ENCODE data around the gene SRGAP3.

The SRGAP3 gene

GRCh38 chr3:9254764-9255163 is 5.3 kb upstream of the SRGAP3 start:
- Histone ChIP-seq H3K9me3 (ENCODE audit: control insufficient read depth, insufficient read depth, low read depth, low read length) (no peaks in the 10 kb centered on the region; the same call in 1 of the 2 replicates), H3K36me3 (ENCODE audit: control insufficient read depth, insufficient read depth, low read length) (no peaks in the 10 kb centered on the region), H3K27ac (ENCODE audit: low read depth, low read length) (no peak overlapping the region), H3K4me3 (ENCODE audit: low read depth, low read length) (no peak overlapping the region), H3K9ac (ENCODE audit: low read length) (no peak overlapping the region), H3K4me1 (ENCODE audit: control insufficient read depth, insufficient read depth, low read length) (peaks cover 7% of the 10 kb centered on the region), H3K27me3 (ENCODE audit: control insufficient read depth, insufficient read depth, low read length) (no peaks in the 10 kb centered on the region)

GRCh38 chr3:9253327-9253726 is 3.9 kb upstream of the SRGAP3 start:
- H3K9ac ChIP-seq (ENCODE audit: low read length): no peak overlapping the region
- peaks cover 15% of the 10 kb centered on the region for H3K4me1 ChIP-seq (ENCODE audit: control insufficient read depth, insufficient read depth, low read length)
- H3K9me3 ChIP-seq (ENCODE audit: control insufficient read depth, insufficient read depth, low read depth, low read length): no peaks in the 10 kb centered on the region; the same call in 1 of the 2 replicates
- no peak overlapping the region for H3K4me3 ChIP-seq (ENCODE audit: low read depth, low read length)
- no peaks in the 10 kb centered on the region for H3K36me3 ChIP-seq (ENCODE audit: control insufficient read depth, insufficient read depth, low read length)
- 0 out of 2 replicates have a peak, but pooled peaks cover 5% of the 10 kb centered on the region for H3K27me3 ChIP-seq (ENCODE audit: control insufficient read depth, insufficient read depth, low read length)
- no peak overlapping the region for H3K27ac ChIP-seq (ENCODE audit: low read depth, low read length)

GRCh38 chr3:9251055-9251786 is 1.8 kb upstream of the SRGAP3 start:
- H3K36me3 ChIP-seq (ENCODE audit: control insufficient read depth, insufficient read depth, low read length): no peaks in the 10 kb centered on the region
- no peaks in the 10 kb centered on the region for H3K9me3 ChIP-seq (ENCODE audit: control insufficient read depth, insufficient read depth, low read depth, low read length)
- no peak overlapping the region for H3K4me3 ChIP-seq (ENCODE audit: low read depth, low read length)
- H3K27me3 ChIP-seq (ENCODE audit: control insufficient read depth, insufficient read depth, low read length): 0 out of 2 replicates have a peak, but pooled peaks cover 6% of the 10 kb centered on the region
- H3K4me1 ChIP-seq (ENCODE audit: control insufficient read depth, insufficient read depth, low read length): peaks cover 24% of the 10 kb centered on the region
- no peak overlapping the region for H3K9ac ChIP-seq (ENCODE audit: low read length)
- H3K27ac ChIP-seq (ENCODE audit: low read depth, low read length): no peak overlapping the region

- H3K4me3 ChIP-seq (ENCODE audit: low read depth, low read length): no peak overlapping the region
- no peak overlapping the region for H3K27ac ChIP-seq (ENCODE audit: low read depth, low read length)
- no peaks in the 10 kb centered on the region for H3K36me3 ChIP-seq (ENCODE audit: control insufficient read depth, insufficient read depth, low read length)
- H3K9me3 ChIP-seq (ENCODE audit: control insufficient read depth, insufficient read depth, low read depth, low read length): no peaks in the 10 kb centered on the region
- H3K4me1 ChIP-seq (ENCODE audit: control insufficient read depth, insufficient read depth, low read length): peaks cover 24% of the 10 kb centered on the region
- no peak overlapping the region for H3K9ac ChIP-seq (ENCODE audit: low read length)
- 0 out of 2 replicates have a peak, but pooled peaks cover 6% of the 10 kb centered on the region for H3K27me3 ChIP-seq (ENCODE audit: control insufficient read depth, insufficient read depth, low read length)
Observed at GRCh38 chr3:9250236-9250635, 790 bp upstream of the SRGAP3 start.

- H3K36me3 ChIP-seq (ENCODE audit: control insufficient read depth, insufficient read depth, low read length): no peaks in the 10 kb centered on the region
- H3K4me3 ChIP-seq (ENCODE audit: low read depth, low read length): peak overlapping the region; percentile 75
- H3K9ac ChIP-seq (ENCODE audit: low read length): no peak overlapping the region
- 0 out of 2 replicates have a peak, but pooled peaks cover 6% of the 10 kb centered on the region for H3K27me3 ChIP-seq (ENCODE audit: control insufficient read depth, insufficient read depth, low read length)
- peaks cover 24% of the 10 kb centered on the region for H3K4me1 ChIP-seq (ENCODE audit: control insufficient read depth, insufficient read depth, low read length)
- no peaks in the 10 kb centered on the region for H3K9me3 ChIP-seq (ENCODE audit: control insufficient read depth, insufficient read depth, low read depth, low read length)
- H3K27ac ChIP-seq (ENCODE audit: low read depth, low read length): no peak overlapping the region
Observed at GRCh38 chr3:9248522-9249271, 749 bp downstream of the SRGAP3 start.

GRCh38 chr3:9247941-9248521 is 1.4 kb downstream of the SRGAP3 start:
- H3K4me3 ChIP-seq (ENCODE audit: low read depth, low read length): peak overlapping the region; percentile 75
- H3K9ac ChIP-seq (ENCODE audit: low read length): no peak overlapping the region
- 0 out of 2 replicates have a peak, but pooled peaks cover 6% of the 10 kb centered on the region for H3K27me3 ChIP-seq (ENCODE audit: control insufficient read depth, insufficient read depth, low read length)
- H3K4me1 ChIP-seq (ENCODE audit: control insufficient read depth, insufficient read depth, low read length): peaks cover 24% of the 10 kb centered on the region
- no peaks in the 10 kb centered on the region for H3K9me3 ChIP-seq (ENCODE audit: control insufficient read depth, insufficient read depth, low read depth, low read length)
- no peak overlapping the region for H3K27ac ChIP-seq (ENCODE audit: low read depth, low read length)
- H3K36me3 ChIP-seq (ENCODE audit: control insufficient read depth, insufficient read depth, low read length): no peaks in the 10 kb centered on the region

- H3K36me3 ChIP-seq (ENCODE audit: control insufficient read depth, insufficient read depth, low read length): no peaks in the 10 kb centered on the region
- H3K9ac ChIP-seq (ENCODE audit: low read length): no peak overlapping the region
- H3K27me3 ChIP-seq (ENCODE audit: control insufficient read depth, insufficient read depth, low read length): 0 out of 2 replicates have a peak, but pooled peaks cover 6% of the 10 kb centered on the region
- no peaks in the 10 kb centered on the region for H3K9me3 ChIP-seq (ENCODE audit: control insufficient read depth, insufficient read depth, low read depth, low read length)
- H3K4me1 ChIP-seq (ENCODE audit: control insufficient read depth, insufficient read depth, low read length): peaks cover 24% of the 10 kb centered on the region
- H3K4me3 ChIP-seq (ENCODE audit: low read depth, low read length): peak overlapping the region; percentile 75
- H3K27ac ChIP-seq (ENCODE audit: low read depth, low read length): no peak overlapping the region
Observed at GRCh38 chr3:9247361-9247940, 2.0 kb downstream of the SRGAP3 start.

- no peak overlapping the region for H3K9ac ChIP-seq (ENCODE audit: low read length)
- H3K9me3 ChIP-seq (ENCODE audit: control insufficient read depth, insufficient read depth, low read depth, low read length): no peaks in the 10 kb centered on the region
- 0 out of 2 replicates have a peak, but pooled peaks cover 6% of the 10 kb centered on the region for H3K27me3 ChIP-seq (ENCODE audit: control insufficient read depth, insufficient read depth, low read length)
- H3K4me3 ChIP-seq (ENCODE audit: low read depth, low read length): no peak overlapping the region
- H3K36me3 ChIP-seq (ENCODE audit: control insufficient read depth, insufficient read depth, low read length): no peaks in the 10 kb centered on the region
- H3K4me1 ChIP-seq (ENCODE audit: control insufficient read depth, insufficient read depth, low read length): peaks cover 24% of the 10 kb centered on the region
- no peak overlapping the region for H3K27ac ChIP-seq (ENCODE audit: low read depth, low read length)
Observed at GRCh38 chr3:9246189-9246588, 3.3 kb downstream of the SRGAP3 start.

GRCh38 chr3:9244495-9245183 is 4.8 kb downstream of the SRGAP3 start:
- Histone ChIP-seq H3K4me3 (ENCODE audit: low read depth, low read length) (no peak overlapping the region), H3K27me3 (ENCODE audit: control insufficient read depth, insufficient read depth, low read length) (0 out of 2 replicates have a peak, but pooled peaks cover 6% of the 10 kb centered on the region), H3K36me3 (ENCODE audit: control insufficient read depth, insufficient read depth, low read length) (no peaks in the 10 kb centered on the region), H3K9me3 (ENCODE audit: control insufficient read depth, insufficient read depth, low read depth, low read length) (no peaks in the 10 kb centered on the region), H3K27ac (ENCODE audit: low read depth, low read length) (no peak overlapping the region), H3K4me1 (ENCODE audit: control insufficient read depth, insufficient read depth, low read length) (peaks cover 16% of the 10 kb centered on the region), H3K9ac (ENCODE audit: low read length) (no peak overlapping the region)

- Histone ChIP-seq H3K9ac (ENCODE audit: low read length) (no peak overlapping the region), H3K4me1 (ENCODE audit: control insufficient read depth, insufficient read depth, low read length) (no peaks in the 10 kb centered on the region), H3K27me3 (ENCODE audit: control insufficient read depth, insufficient read depth, low read length) (no peaks in the 10 kb centered on the region), H3K9me3 (ENCODE audit: control insufficient read depth, insufficient read depth, low read depth, low read length) (no peaks in the 10 kb centered on the region), H3K36me3 (ENCODE audit: control insufficient read depth, insufficient read depth, low read length) (no peaks in the 10 kb centered on the region), H3K27ac (ENCODE audit: low read depth, low read length) (no peak overlapping the region), H3K4me3 (ENCODE audit: low read depth, low read length) (no peak overlapping the region)
Observed at GRCh38 chr3:9241956-9242355, 7.5 kb downstream of the SRGAP3 start.

Measured in HUES6 (cell line).